KMS-11 (cell line): ENCODE data around the gene PARPBP.

Source experiments
- H2AFZ ChIP-seq: fragments of 200-600 bp; sonication (generic); 2 replicates; pipeline ENCODE4 v1.6.1; 2016; ENCODE audit warnings: antibody characterized with exemption, mixed run types, low read depth
- H3K27ac ChIP-seq: fragments of 200-600 bp; sonication (generic); 2 replicates; pipeline ENCODE4 v1.6.1; 2016; ENCODE audit warnings: mild to moderate bottlenecking, mixed run types
- H3K27me3 ChIP-seq: fragments of 200-600 bp; sonication (generic); 2 replicates; pipeline ENCODE4 v1.6.1; 2017; ENCODE audit warnings: mild to moderate bottlenecking, low read depth, mixed run types, moderate library complexity; ENCODE audit not compliant: insufficient read depth
- H3K36me3 ChIP-seq: fragments of 200-600 bp; sonication (generic); 2 replicates; pipeline ENCODE4 v1.6.1; 2017; ENCODE audit warnings: mild to moderate bottlenecking, mixed run types; ENCODE audit not compliant: insufficient read depth
- H3K4me1 ChIP-seq: fragments of 200-600 bp; sonication (generic); 2 replicates; pipeline ENCODE4 v1.6.1; 2016; ENCODE audit warnings: mild to moderate bottlenecking, low read depth, mixed run types; ENCODE audit not compliant: poor library complexity, severe bottlenecking
- H3K4me2 ChIP-seq: fragments of 200-600 bp; sonication (generic); 2 replicates; pipeline ENCODE4 v1.7.0; 2016; ENCODE audit warnings: mild to moderate bottlenecking, mixed run types
- H3K4me3 ChIP-seq: fragments of 200-600 bp; sonication (generic); IDR thresholded peaks from 2 replicates; pipeline ENCODE4 v1.6.1; 2017; ENCODE audit warnings: low read depth, low read length, mixed read lengths; ENCODE audit not compliant: insufficient read depth
- H3K79me2 ChIP-seq: fragments of 200-600 bp; sonication (generic); 2 replicates; pipeline ENCODE4 v1.6.1; 2016; ENCODE audit warnings: low read depth, mixed run types; ENCODE audit not compliant: insufficient read depth
- H3K9ac ChIP-seq: fragments of 200-600 bp; sonication (generic); 2 replicates; pipeline ENCODE4 v1.6.1; 2016; ENCODE audit warnings: mild to moderate bottlenecking, mixed run types
- H4K20me1 ChIP-seq: fragments of 200-600 bp; sonication (generic); 2 replicates; pipeline ENCODE4 v1.6.1; 2016; ENCODE audit warnings: mild to moderate bottlenecking, mixed run types; ENCODE audit not compliant: insufficient read depth
- CTCF ChIP-seq: fragments of 200-600 bp; sonication (generic); conservative IDR thresholded peaks from 2 replicates; pipeline ENCODE4 v1.6.1; 2017; ENCODE audit warnings: low read depth, mild to moderate bottlenecking, antibody characterized with exemption, low read length, moderate library complexity, mixed read lengths

PARPBP gene

GRCh38 chr12:102220736-102221135 lies 100.8 kb downstream of the PARPBP start:
- Histone ChIP-seq H3K9ac (no peak overlapping the region), H3K4me2 (no peak overlapping the region), H3K27ac (no peak overlapping the region), H2AFZ (no peak overlapping the region), H3K4me3 (no peak overlapping the region), H3K4me1 (no peaks in the 10 kb centered on the region), H4K20me1 (no peaks in the 10 kb centered on the region), H3K36me3 (no peaks in the 10 kb centered on the region), H3K79me2 (no peaks in the 10 kb centered on the region), H3K27me3 (no peaks in the 10 kb centered on the region)
- no peak for TF ChIP-seq CTCF

- Histone ChIP-seq H3K79me2 (no peaks in the 10 kb centered on the region), H3K36me3 (no peaks in the 10 kb centered on the region), H3K27ac (no peak overlapping the region), H3K4me3 (no peak overlapping the region), H4K20me1 (no peaks in the 10 kb centered on the region), H3K9ac (no peak overlapping the region), H3K4me2 (no peak overlapping the region), H2AFZ (no peak overlapping the region), H3K27me3 (no peaks in the 10 kb centered on the region), H3K4me1 (no peaks in the 10 kb centered on the region)
- no peak for TF ChIP-seq CTCF
These were observed 108.0 kb downstream of the PARPBP start for GRCh38 chr12:102227954-102228353.

- Histone ChIP-seq H3K36me3 (no peaks in the 10 kb centered on the region), H3K4me3 (no peak overlapping the region), H3K4me1 (no peaks in the 10 kb centered on the region), H3K27me3 (no peaks in the 10 kb centered on the region), H3K4me2 (no peak overlapping the region), H3K9ac (no peak overlapping the region), H3K79me2 (no peaks in the 10 kb centered on the region), H2AFZ (no peak overlapping the region), H4K20me1 (no peaks in the 10 kb centered on the region), H3K27ac (no peak overlapping the region)
- no peak for TF ChIP-seq CTCF
These were observed 112.1 kb downstream of the PARPBP start for GRCh38 chr12:102232036-102232435.

- no peaks in the 10 kb centered on the region for H3K79me2 ChIP-seq
- no peak overlapping the region for H3K9ac ChIP-seq
- no peaks in the 10 kb centered on the region for H3K4me1 ChIP-seq
- H3K36me3 ChIP-seq, result no peaks in the 10 kb centered on the region
- H4K20me1 ChIP-seq, result no peaks in the 10 kb centered on the region
- H3K4me3 ChIP-seq, result no peak overlapping the region
- TF ChIP-seq CTCF, result no peak
- no peaks in the 10 kb centered on the region for H3K27me3 ChIP-seq
- H3K27ac ChIP-seq, result no peak overlapping the region
- no peak overlapping the region for H2AFZ ChIP-seq
- H3K4me2 ChIP-seq, result no peak overlapping the region
These were observed 112.5 kb downstream of the PARPBP start for GRCh38 chr12:102232446-102232845.
